GM19023 (cell line): ENCODE results near the gene RGS3.
A peak's percentile ranks its signal among the peaks of the same experiment; 100 is the strongest.

Experiments
- ATAC-seq: cut with Tn5 transposase; IDR thresholded peaks from one replicate; pipeline ENCODE4 v1.9.1; 2021; ENCODE audit warnings: mild to moderate bottlenecking, moderate library complexity; ENCODE audit not compliant: unreplicated experiment

RGS3 gene

GRCh38 chr9:113509463-113509862 is 45.9 kb downstream of the RGS3 start:
- no peak for ATAC-seq

GRCh38 chr9:113511047-113511521 is 47.6 kb downstream of the RGS3 start:
- ATAC-seq: no peak

- peak; percentile 34 for ATAC-seq
These were observed 48.6 kb downstream of the RGS3 start for GRCh38 chr9:113511856-113512761.

GRCh38 chr9:113513111-113513510 is 49.6 kb downstream of the RGS3 start:
- ATAC-seq: no peak

- no peak for ATAC-seq
These were observed 50.0 kb downstream of the RGS3 start for GRCh38 chr9:113513536-113513935.

GRCh38 chr9:113514061-113514460 is 50.5 kb downstream of the RGS3 start:
- ATAC-seq: no peak

GRCh38 chr9:113514748-113515147 is 51.2 kb downstream of the RGS3 start:
- no peak for ATAC-seq

- no peak for ATAC-seq
These were observed 52.3 kb downstream of the RGS3 start for GRCh38 chr9:113515862-113516261.

GRCh38 chr9:113516840-113517577 is 53.5 kb downstream of the RGS3 start:
- ATAC-seq: peak; percentile 93

DNA sequence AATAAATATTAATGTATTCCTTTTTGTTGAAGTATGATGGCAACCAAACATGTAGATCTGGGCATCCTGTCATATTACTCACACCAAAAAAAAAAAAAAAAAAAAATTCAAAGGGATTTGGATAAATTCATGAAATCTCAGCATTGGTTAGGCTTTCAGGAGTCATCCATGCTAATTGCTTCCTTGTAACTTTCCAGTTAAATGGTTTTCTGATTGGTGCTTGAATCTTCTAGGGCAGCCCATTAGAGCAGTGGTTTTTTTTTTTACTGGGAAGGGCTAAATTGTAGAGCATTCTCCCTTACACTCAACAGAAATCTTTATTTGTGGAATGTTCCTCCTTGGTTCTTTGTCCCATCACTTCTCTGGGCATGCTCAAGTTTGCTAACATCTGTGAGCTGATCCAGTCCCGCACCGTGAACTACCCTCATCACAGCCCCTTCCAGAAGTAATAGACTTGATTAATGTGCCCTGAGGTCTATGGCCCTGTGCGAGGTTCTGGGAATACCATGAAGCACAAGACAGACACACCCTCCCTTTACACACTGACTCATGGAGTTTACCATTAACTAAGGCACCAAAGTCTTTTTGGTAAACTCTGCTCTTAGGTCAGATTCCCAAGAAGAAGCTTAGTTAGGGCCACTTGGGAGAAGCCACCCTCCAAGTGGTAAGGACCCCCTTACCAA is 56.0 kb downstream of the RGS3 start:
- no peak for ATAC-seq

GRCh38 chr9:113520109-113520642 is 56.6 kb downstream of the RGS3 start:
- ATAC-seq: no peak

DNA sequence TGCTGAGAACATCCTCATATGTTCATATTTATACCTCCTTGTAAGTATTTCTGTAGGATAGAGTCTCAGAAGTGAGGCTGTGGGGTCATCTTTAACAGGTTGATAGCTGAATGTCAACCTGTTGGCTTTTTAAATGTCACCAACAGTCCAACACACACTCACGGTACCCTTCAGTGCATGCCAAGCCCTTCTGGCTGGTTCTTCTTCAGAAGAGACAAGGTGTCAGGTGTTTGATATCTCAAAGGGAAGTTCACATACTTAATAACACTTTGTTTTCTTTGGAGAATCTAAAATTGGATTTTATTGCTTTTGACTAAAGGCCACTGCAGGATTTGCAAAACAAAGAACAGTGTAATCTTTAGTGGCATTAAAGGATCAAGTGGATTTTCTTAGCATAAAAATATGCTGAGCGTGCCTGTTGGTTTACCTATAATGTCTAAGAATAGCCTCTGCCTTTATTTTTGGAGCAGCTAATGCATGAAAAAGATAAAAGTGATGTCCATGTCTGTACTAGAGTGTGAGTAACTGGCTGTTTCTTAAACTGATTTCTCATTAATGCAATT is 58.2 kb downstream of the RGS3 start:
- ATAC-seq: no peak

- no peak for ATAC-seq
These were observed 58.9 kb downstream of the RGS3 start for GRCh38 chr9:113522419-113522818.

DNA sequence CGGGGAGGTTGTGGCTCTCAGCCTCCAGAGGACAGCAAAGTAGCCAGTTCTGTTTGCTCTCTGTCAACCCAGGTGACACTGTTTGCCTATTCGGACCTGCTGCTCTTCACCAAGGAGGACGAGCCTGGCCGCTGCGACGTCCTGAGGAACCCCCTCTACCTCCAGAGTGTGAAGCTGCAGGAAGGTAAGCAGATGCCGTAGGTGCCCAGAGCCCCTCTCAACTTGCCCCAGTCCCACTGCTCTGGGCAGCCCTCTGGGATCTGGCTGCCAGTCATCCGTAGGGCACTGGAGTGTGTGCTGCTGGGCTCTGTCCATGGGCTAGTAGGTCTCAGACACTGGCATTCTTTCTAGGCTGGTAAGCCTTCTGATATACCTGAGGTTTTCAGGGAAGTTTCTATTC is 59.3 kb downstream of the RGS3 start:
- no peak for ATAC-seq

DNA sequence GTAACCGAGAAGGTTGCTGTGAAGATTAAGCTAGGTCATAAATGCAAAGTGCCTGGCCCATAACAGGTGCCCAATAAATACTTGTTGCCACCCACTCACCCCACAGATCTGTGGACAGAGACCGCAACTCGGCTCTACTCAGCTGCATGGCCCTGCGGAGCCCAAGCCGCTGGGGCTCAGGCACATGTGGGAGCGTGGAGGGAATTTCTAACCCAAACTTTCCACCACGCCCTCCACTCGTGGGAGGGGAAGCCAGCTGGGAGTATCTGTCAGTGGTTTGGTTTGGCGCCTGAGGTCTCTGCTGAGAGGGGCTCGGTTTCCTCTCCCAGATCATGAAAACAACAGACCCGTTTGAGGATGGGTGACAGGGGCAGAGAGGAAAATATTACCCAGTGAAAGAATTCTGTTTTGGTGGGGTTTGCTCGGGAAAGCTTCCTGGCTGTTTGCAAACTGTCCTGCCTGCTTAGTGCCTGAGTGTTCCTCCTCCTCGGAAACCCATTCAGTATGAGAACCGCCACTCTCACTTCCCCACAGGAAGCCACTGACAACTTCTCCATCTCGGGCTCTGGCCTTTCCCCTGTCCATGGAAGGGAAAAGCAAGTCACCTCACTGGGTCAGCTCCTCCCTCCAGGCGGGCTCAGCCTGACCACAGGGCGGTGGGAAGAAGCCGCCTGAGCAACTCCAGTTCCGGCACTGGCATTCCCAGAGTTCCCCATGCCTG is 60.1 kb downstream of the RGS3 start:
- ATAC-seq: peak; percentile 86

DNA sequence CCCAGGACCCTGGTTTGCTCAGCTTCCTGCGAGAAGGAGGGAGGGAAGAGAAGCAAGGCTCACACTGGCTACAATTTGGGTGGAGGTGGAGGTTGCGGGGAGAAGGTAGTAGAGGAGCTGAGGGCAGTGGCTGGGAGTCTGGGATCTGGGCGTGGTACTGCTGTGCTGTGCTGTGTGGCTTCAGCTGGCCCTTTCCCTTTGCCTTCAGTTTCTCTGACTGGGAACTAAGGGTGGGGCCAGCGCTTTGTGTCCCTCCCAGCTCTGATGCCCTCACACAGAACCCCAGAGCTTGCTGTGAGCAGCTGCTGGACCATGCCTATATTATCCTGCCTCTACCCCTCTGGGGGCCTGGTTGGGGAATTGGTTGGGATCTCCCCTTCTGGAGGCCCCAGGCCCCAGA is 60.9 kb downstream of the RGS3 start:
- no peak for ATAC-seq

DNA sequence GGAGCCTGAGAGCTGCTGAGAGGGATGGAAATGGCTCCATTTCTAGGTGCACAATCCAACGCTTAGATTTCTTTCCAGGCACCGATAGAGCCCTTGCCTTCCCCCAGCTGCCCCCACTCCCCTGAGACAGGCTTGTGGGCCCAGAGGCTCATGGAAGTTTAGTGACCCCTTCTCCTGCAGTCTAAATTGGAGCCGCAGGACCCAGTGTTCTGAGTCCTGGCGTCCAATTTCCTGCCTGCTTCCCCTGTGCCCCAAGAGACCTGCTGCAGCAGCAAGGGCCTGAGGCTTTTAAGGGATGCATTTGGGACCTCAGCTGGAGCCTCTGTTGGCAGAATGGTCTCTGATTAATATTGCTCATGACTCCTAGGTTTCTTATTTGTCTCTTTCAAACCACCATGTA is 61.7 kb downstream of the RGS3 start:
- ATAC-seq: no peak

DNA sequence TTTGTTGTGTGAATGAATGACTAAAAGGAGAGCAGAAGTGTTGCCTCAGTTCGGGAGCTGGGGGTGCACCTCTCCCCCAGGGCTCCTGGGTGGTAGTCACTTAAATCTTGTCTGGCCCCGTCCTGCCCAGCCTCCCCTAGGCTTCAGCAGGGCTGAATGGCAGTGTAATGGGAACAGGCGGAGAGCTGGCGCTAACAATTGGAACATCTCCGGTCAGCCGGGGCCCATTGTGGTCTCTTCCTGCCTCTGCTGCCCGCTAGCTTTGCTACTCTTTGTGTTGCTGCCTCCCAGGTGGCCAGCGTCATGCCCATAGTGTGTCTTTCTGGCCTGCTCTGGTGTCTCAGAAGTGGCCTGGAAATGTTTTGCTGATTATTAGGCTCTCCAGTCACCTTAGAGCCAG is 62.3 kb downstream of the RGS3 start:
- no peak for ATAC-seq

GRCh38 chr9:113526231-113526746 is 62.8 kb downstream of the RGS3 start:
- ATAC-seq: no peak

DNA sequence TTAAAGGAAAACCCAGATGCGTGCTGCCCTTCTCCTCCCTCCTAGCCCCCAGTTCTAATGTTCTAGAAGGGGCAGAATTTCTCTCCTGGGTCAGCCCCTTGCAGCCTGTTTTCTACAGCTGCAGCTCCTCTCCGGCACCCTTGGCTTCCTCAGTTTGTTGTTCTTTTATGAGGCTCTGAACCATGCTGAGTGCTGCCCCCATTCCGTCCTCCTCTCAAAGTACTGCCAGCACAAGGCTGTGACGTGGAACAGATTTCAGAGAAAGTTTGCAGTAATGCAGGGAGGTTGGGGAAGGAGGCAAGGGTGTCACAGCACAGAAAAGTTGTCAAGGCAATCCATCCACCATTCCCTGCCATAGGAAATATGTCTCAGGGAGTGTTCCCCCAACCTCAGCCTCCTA is 63.3 kb downstream of the RGS3 start:
- no peak for ATAC-seq
